Pancreas (tissue), 10 donors: Measurements from ENCODE around the gene PCED1B. TPM values are rescaled to one million over a fixed set of nuclear protein-coding genes. Genes with fewer than 3 reads are reported as not detected.

ENCODE experiments used
- ATAC-seq, 4 donors: fragments of 200-7000 bp; cut with Tn5 transposase; one replicate each; pipeline versions ENCODE4 v1.8.0 to v1.9.1; 2020; ENCODE audit warnings: mild to moderate bottlenecking in 4 of 4, moderate library complexity in 4 of 4
- DNase-seq, 6 donors: peaks; one replicate each; pipeline ENCODE4 v3.0.0-alpha.2; 2020
- FAIRE-seq: peaks from 2 replicates; lab custom pipeline; 2012; peaks lifted over from hg19 to GRCh38; lab: Jason Lieb, UNC
- H3K27ac ChIP-seq, 4 donors: fragments of 200-600 bp; sonication (generic); 1 replicate in 3 of 4; 2 replicates in 1 of 4; pipeline versions ENCODE4 v1.5.0 to v1.8.0; 2020
- H3K27me3 ChIP-seq, 4 donors: fragments of 200-600 bp; one replicate each; pipeline ENCODE4 v1.8.0; 2021
- H3K36me3 ChIP-seq, 3 donors: fragments of 200-600 bp; sonication (generic) in 1 of 3; one replicate each; pipeline versions ENCODE4 v1.5.0 to v1.8.0; 2020 to 2021
- H3K4me1 ChIP-seq, 3 donors: fragments of 200-600 bp; one replicate each; pipeline ENCODE4 v1.8.0; 2021
- H3K4me3 ChIP-seq, 4 donors: fragments of 200-600 bp; sonication (generic) in 2 of 4; one replicate each; pipeline versions ENCODE4 v1.5.0 to v1.8.0; 2020 to 2021
- H3K9me3 ChIP-seq, 4 donors: fragments of 200-600 bp; one replicate each; pipeline ENCODE4 v1.8.0; 2021
- CTCF ChIP-seq, 4 donors: fragments of 200-600 bp; sonication (generic) in 3 of 4; IDR thresholded peaks; one replicate each; pipeline versions ENCODE4 v1.5.0 to v1.8.0; 2021; ENCODE audit warnings: antibody characterized with exemption in 4 of 4
- WGBS, 2 donors: extraction: QIAGEN DNeasy Blood & Tissue Kit; methylation state at CpG; one replicate each; pipeline ENCODE4 v1.1.7; 2013; 5-methylcytosine and 5-hydroxymethylcytosine counted together
- intact Hi-C, 3 donors: fragments of 100-400 bp; cut with DNase I; formaldehyde crosslinking; loops; one replicate each; pipeline versions ENCODE4 v1.11.1 to v1.14.2; 2022
- polyA plus RNA-seq, 2 donors: library from polyadenylated mRNA; stranded (reverse); fragments of 200-250 nt; gene quantifications; one replicate each; pipeline ENCODE4 v1.2.3, GENCODE V29; 2013
- total RNA-seq, 6 donors: library from RNA; stranded (reverse); fragmentation: NEBNext Ultra II Directional in 4 of 6; extraction: Animal tissue kit (Norgen Biotek cat#: 25700) in 4 of 6; gene quantifications; one replicate each; pipeline versions ENCODE4 v1.2.1 to v1.2.4, GENCODE V29; 2021 to 2023
- donor health status: healthy with polysubstance abuse.
- donor health status: DM: no; HTN: no; CAD: no; lungs with moderate emphysema.
- donor health status: DM: no; HTN: no; CAD: no.
- donor health status: control.
- donor health status: control.
- donor health status: Bipolar disorder and iron deficiency.
- donor health status: DM: yes; HTN: yes; CAD: no.
- donor health status: DM: no; HTN: no; CAD: no.
- donor health status: DM: no; HTN: no; CAD: no.
- donor health status: DM: yes; HTN: yes; CAD: no.

The PCED1B gene
- total and polyA plus RNA-seq, 8 donors, result 0.71 to 6.4 (median 1.7) TPM

- ATAC-seq (peak; percentile 30 to 50 (median 40)), FAIRE-seq (no peak), DNase-seq (no peak)
- Histone ChIP-seq H3K27ac (no peak overlapping the region), H3K9me3 (no peaks in the 10 kb centered on the region), H3K4me3 (no peak overlapping the region), H3K27me3 (no peaks in the 10 kb centered on the region), H3K36me3 (no peaks in the 10 kb centered on the region), H3K4me1 (peaks cover 8 to 21% (median 12%) of the 10 kb centered on the region in 3 donors)
- 53 to 69% methylated on average over 3 of the region's 3 CpGs for WGBS, 2 donors
- intact Hi-C loops, result no loop called here
- no peak for TF ChIP-seq CTCF (IDR thresholded peaks at IDR 0.05)
These were observed 139.8 kb downstream of the PCED1B start for GRCh38 chr12:47219243-47219642.

GRCh38 chr12:47221256-47222023 lies 142.0 kb downstream of the PCED1B start:
- Histone ChIP-seq H3K36me3 (no peaks in the 10 kb centered on the region), H3K27me3 (no peaks in the 10 kb centered on the region), H3K4me1 (peaks cover 13 to 25% (median 15%) of the 10 kb centered on the region in 3 donors), H3K9me3 (no peaks in the 10 kb centered on the region), H3K4me3 (no peak overlapping the region), H3K27ac (no peak overlapping the region)
- DNase-seq, result no peak
- no peak for FAIRE-seq
- peak in 3 of 4 donors; percentile 17 to 35 (median 32) for ATAC-seq
- intact Hi-C loops, result no loop called here
- 98 to 100% methylated on average over 2 of the region's 2 CpGs for whole genome bisulfite sequencing, 2 donors
- no peak for TF ChIP-seq CTCF (IDR thresholded peaks at IDR 0.05)

GRCh38 chr12:47222520-47223030 lies 143.2 kb downstream of the PCED1B start:
- WGBS, 2 donors, result 63 to 79% methylated on average over 3 of the region's 3 CpGs
- ATAC-seq, result no peak
- Histone ChIP-seq H3K4me1 (peaks cover 13 to 25% (median 15%) of the 10 kb centered on the region in 3 donors), H3K9me3 (no peaks in the 10 kb centered on the region), H3K36me3 (no peaks in the 10 kb centered on the region), H3K27ac (peak overlapping the region in 2 of 4 donors; percentile 60 to 86), H3K4me3 (no peak overlapping the region), H3K27me3 (no peaks in the 10 kb centered on the region)
- TF ChIP-seq CTCF (IDR thresholded peaks at IDR 0.05), result no peak
- no peak for DNase-seq
- no peak for FAIRE-seq
- intact Hi-C loops, result no loop called here

- DNase-seq (no peak), FAIRE-seq (no peak), ATAC-seq (peak; percentile 39 to 73 (median 59))
- no peak for TF ChIP-seq CTCF (IDR thresholded peaks at IDR 0.05)
- 37 to 51% methylated on average over 7 of the region's 7 CpGs for WGBS, 2 donors
- no peaks in the 10 kb centered on the region for H3K9me3 ChIP-seq
- intact Hi-C loops, result no loop called here
- H3K4me3 ChIP-seq, result peak overlapping the region in 1 of 4 donors; percentile 17
- peak overlapping the region; percentile 1 to 86 (median 71) for H3K27ac ChIP-seq
- no peaks in the 10 kb centered on the region for H3K27me3 ChIP-seq
- H3K4me1 ChIP-seq, result peaks cover 13 to 25% (median 15%) of the 10 kb centered on the region in 3 donors
- no peaks in the 10 kb centered on the region for H3K36me3 ChIP-seq
These were observed 143.8 kb downstream of the PCED1B start for GRCh38 chr12:47223031-47223847.
